ENCODE data around the gene ATP2B3.

Gene ATP2B3

DNA sequence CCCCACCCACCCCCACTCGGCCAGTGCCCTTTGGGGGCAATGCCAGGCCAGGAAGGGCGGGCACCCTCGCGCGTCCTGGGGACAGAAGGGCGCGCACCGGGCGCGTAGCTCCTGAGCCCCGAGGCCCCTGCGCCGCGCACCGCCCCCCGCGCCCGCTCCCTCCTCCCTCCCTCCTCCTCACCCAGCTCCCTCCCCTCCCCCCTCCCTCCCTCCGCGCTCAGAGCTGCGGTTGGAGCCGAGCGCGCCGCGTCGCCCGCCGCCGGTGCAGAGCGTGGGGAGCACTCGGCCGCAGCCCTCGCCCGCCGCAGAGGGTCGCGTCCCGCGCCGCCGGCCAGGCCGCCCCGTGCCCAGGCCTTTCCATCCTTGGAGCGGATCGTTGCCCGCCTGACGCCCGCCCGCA is at the start of gene ATP2B3:
Gene ATP2B3 (plus strand): TSS at position 220 of the 400 bp plus-strand sequence. CDS start 18,606 bp downstream, outside the sequence.
- no peak for DNase-seq (ENCODE audit: low spot score)

- DNase-seq (ENCODE audit: low spot score): no peak
Measured at GRCh38 chrX:153468008-153468580, 49.3 kb upstream of the ATP2B3 start.

DNA sequence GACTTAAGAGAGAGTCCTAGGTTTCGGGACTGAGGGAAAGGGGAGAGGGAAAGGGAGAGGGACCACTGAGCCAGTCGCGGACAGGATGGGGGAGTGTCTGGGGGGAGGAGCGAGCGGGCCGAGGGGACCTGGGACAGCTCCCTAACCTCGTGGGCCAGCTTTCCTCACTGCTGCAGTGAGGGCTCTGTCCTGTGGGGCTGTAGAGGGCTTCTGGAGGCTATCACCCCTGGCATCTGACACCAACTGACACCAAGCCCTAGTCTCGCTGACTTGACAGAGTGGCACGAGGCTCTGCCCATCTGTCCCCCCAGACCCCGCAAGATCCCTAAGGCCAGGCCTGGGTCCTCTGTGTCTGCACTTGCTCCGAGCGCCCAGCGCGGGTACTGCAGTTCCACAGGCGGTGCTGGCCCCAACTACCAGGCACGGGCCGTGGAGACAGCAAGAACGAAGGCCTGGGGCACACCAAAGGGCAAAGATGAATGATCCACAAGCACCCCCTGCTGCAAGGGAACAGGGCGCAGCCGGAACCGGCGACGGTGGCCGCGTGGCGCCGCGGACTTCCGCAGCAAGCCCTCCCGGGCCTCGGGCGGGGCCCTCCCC is 47.5 kb upstream of the ATP2B3 start:
- DNase-seq (ENCODE audit: low spot score): no peak

- DNase-seq (ENCODE audit: low spot score): peak; percentile 96
Measured at GRCh38 chrX:153470411-153471363, 46.8 kb upstream of the ATP2B3 start, which contains the start of gene HAUS7. Gene HAUS7 (minus strand): TSS chrX:153470576. CDS start chrX:153470557, 19 bp downstream.

- DNase-seq (ENCODE audit: low spot score): no peak
Measured at GRCh38 chrX:153471663-153472280, 45.7 kb upstream of the ATP2B3 start.

- no peak for DNase-seq (ENCODE audit: low spot score)
Measured at GRCh38 chrX:153473126-153473525, 44.3 kb upstream of the ATP2B3 start.

DNA sequence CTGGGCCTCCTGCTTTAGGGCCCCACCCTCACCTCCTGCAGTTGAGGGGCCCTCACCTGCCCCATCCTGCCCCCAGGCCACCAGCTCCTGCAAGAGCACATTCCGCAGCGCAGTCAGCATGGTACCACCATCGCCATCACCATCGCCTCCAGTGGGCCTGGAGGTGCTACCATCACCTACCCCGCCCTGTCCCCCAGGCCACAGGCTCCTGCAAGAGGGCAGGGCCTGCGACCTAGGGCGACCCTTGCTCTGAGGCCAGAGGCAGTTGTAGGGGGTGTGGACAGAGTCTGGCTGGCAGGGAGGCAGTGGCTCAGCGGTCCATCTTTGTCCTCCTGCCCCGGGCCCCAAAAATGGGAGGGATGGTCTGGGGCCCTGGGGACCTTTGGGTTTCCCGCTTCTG is 43.2 kb upstream of the ATP2B3 start:
- DNase-seq (ENCODE audit: low spot score): no peak

- no peak for DNase-seq (ENCODE audit: low spot score)
Measured at GRCh38 chrX:153474718-153475117, 42.7 kb upstream of the ATP2B3 start.

DNA sequence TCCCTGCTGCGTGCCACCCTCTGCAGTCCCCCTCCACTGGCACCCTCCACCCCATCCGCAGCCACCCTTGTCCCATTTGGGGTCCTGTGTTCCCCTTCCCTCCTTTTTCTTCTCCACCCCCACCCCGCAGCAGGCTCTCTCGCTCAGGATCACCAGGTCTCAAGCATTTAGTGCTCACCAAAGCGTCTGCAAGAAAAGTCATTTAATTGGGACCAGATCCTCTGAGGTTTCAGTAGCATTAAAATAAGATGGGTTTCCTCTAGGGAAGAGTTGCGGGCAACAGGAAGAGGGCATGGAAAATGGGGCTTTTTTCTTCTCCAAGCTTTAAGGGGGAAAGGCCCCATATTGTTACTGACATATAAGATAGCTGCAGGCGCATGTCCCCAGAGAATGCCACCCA is 42.2 kb upstream of the ATP2B3 start:
- no peak for DNase-seq (ENCODE audit: low spot score)

DNA sequence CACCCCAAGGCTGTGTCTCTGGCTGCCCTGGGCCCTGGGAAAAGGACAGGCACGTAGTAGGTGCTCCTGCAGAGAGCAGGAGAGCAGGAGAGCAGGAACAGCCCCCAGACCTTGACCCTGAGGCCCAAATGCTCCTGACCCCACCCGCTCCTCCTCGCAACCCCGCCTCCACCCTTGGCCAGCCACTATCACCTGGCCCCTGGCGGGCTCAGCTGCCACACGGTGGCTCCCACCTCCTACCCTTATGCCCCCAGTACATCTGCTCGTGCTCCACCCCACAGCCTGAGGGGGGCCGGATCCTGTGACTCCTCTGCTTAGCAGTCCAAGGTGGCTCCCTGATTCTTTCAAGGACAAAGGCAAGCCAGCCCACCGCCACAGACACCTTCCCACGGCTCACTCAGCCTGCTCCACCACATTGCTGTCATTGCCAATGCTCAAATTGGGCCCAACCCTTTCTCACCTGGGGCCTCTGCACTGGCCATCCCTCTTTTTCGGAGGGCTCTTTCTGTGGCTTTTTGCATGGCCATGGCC is 41.6 kb upstream of the ATP2B3 start:
- no peak for DNase-seq (ENCODE audit: low spot score)

DNA sequence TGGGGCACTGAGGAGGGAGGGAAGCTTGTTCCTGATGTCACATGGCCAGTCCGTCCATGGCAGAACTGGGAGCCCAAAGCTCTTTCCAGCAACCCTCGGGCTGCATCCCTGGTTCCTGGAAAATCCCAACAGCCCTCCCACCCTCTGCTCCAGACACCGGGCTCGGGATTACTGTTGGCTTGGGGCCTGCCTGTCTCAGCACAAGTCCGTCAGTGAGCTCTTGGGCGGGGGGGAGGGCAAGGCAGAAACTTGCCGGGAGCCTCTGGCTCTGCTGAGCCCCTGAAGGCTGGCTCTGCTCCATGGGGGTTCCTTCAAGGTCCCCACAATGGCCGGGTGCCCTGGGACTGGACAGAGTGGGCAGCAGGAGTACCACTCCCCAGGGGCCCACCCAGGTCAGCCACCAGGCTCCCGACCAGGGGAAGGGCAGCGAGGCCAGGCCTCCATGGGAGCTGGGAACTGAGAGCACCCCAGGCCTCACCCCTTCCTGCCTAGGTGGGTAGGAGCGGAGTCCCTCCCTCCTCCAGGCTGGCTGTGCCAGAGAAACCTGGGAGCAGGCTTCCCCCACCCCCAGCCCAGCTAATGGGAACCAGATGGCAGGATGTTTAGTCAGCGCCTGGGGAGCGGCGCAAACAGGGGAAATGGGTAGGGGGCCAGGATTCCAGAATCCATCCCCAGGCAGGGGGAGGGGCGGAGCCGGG is 40.6 kb upstream of the ATP2B3 start:
- no peak for DNase-seq (ENCODE audit: low spot score)

DNA sequence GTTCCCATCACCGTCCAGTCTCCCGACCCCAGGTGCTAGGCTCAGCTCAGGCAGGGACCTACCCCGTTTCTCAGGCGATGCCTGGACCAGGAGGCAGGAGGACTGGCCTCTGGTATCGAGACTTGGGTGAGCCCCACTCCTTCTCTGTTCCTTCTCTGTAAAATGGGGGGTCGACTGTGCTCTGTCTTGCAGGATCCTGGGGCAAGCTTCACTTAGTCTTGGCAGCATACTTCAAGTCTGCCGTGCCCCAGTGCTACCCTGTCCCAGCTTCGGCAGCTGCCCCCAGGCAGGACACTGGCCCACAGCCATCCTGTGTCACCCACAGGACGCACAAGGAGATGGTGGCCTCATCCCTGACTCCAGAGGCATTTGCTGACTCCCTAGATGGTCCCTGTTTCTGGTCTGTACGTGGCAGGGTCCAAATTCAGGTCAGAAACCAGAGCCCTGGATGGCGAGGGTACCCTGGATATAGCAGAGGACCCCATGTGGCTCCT is 40.0 kb upstream of the ATP2B3 start:
- no peak for DNase-seq (ENCODE audit: low spot score)

GRCh38 chrX:153477901-153478300 is 39.5 kb upstream of the ATP2B3 start:
- DNase-seq (ENCODE audit: low spot score): no peak

GRCh38 chrX:153478746-153479145 is 38.7 kb upstream of the ATP2B3 start:
- DNase-seq (ENCODE audit: low spot score): no peak

- DNase-seq (ENCODE audit: low spot score): no peak
Measured at GRCh38 chrX:153481043-153481442, 36.4 kb upstream of the ATP2B3 start.

GRCh38 chrX:153482376-153483015 is 34.9 kb upstream of the ATP2B3 start:
- DNase-seq (ENCODE audit: low spot score): no peak

GRCh38 chrX:153485396-153486080 is 31.9 kb upstream of the ATP2B3 start:
- DNase-seq (ENCODE audit: low spot score): no peak

GRCh38 chrX:153486171-153486570 is 31.3 kb upstream of the ATP2B3 start:
- DNase-seq (ENCODE audit: low spot score): no peak

GRCh38 chrX:153487590-153488071 is 29.8 kb upstream of the ATP2B3 start:
- DNase-seq (ENCODE audit: low spot score): no peak

Data from HuH-7 (cell line).